GM18507 (cell line): Measurements from ENCODE around the gene PLA2G4F.

Experiments
- DNase-seq: peaks from one replicate; pipeline ENCODE4 v3.0.0; 2011; ENCODE audit warnings: low read depth; ENCODE audit not compliant: insufficient read length; ENCODE audit errors: extremely low spot score
- FAIRE-seq: peaks from 2 replicates; lab custom pipeline; 2011; peaks lifted over from hg19 to GRCh38; lab: Jason Lieb, UNC

Gene PLA2G4F

DNA sequence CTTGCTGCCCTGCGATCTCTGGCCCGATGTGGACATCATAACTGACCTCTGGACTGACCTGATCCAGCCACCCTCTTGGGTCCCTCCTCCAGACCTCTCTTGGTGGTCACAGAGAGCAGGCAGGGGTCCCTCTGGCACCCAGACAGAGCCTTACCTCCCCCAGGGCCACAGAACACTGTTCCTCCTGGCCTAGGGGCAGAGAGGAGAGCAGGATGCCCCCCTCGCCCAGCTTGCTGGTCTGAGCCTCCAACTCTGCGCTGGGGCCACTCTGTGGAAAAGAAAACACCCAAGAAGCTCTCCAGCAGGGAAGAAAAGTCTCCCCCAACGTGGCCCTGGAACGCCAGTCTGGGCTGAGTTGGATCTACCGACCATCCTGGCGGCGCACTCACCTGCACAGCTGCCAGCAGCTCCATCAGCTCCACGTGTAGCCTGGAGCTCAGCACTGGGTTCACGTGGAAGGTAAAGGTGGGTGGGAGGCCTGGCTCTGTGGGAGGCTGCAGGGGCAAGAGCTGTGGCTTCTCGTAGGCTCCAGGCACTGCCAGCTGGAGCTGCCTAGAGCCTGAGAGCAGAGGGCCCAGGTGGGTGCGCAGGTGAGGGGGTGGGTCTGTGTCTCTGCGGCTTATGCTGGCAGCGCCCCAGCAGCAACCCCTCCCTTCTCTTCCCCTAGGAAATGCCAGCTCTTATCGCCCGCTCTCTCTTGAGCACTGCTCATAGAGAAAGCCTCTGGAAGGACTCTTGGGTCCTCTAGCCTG, 6.0 kb downstream of the PLA2G4F start:
- no peak for FAIRE-seq

DNA sequence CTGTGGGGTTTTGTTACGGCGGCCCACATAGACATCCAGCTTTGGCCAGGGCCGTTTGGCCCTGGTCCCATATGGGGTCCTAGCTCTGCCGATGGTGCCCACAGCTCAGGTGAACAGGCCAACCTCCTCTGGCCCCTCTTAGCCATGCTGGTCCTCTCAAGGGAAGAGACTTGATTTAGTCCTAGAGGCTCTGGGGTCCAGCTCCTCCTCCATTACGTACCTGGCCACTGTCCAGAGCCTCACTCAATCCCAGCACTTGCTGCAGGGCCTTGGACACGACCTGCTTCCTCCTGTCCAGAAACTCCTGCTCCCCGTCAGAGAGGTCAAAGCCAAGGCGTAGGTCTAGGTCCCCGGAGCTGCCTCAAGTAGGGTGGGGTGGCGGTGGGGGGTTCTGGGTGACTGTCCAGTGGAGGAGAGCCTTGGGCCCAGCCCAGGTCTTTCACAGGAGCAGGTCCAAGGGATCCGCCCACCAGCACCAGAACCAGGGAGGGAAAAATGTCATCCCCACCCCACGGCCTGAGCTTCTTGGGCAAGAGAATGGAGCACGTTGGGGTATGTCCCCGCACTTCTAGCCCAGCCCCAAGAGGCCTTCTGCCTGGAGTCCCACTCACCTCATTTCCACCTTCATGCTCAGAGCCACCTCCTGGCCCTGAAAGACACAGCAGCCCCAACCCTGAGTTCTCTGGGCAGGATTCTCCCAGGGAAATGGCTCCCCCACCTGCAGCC, 6.8 kb downstream of the PLA2G4F start:
- DNase-seq: no peak

More for the DNA sequence above, 6.0 kb downstream of the PLA2G4F start:
- DNase-seq: no peak

DNA sequence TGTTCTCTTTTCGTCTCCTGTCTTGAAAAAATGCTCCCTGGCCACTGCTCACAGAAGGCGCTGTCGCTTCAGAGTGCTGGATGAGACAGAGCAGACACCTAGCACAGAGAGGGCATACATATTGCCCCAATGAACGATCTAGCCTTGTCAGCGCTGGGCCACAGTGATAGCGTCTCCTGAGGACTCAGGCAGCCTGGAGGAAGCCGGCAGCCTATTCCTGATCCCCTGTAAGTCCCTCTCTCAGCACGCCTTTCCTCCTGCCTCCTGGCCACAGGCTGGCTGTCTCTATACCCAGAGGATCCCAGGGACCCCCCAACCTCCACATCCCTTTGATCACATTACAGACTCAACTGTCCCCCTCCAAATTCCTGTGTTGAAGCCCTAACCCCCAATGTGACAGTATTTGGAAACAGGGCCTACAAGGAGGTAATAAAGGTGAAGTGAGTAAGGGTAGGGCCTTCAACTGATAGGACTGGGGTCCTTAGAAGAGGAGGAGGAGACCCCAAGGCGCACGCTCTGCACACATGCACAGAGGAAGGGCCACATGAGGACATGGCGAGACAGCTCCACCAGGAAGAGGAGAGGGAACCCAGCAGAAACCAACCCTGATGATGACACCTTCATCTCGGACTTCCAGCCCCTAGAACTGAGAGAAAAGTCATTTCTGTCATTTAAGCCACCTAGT, 7.5 kb downstream of the PLA2G4F start:
- no peak for DNase-seq
- no peak for FAIRE-seq

More for the DNA sequence above, 6.8 kb downstream of the PLA2G4F start:
- FAIRE-seq: no peak

DNA sequence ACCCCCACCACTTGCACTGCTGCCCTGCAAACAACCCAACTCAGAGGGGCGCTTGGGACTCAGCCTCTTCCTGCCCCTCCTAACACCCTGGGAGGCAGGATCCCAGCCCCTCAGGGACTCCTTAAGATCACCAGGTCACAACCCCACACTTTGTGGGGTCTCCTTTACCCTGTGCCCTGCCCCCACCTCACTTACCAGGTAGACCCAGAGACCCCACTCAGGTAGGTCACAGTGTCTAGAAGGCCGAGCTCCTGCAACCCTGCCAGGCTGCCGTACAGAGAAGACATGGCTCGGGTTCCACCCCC, 9.1 kb downstream of the PLA2G4F start:
- no peak for DNase-seq
- no peak for FAIRE-seq

DNA sequence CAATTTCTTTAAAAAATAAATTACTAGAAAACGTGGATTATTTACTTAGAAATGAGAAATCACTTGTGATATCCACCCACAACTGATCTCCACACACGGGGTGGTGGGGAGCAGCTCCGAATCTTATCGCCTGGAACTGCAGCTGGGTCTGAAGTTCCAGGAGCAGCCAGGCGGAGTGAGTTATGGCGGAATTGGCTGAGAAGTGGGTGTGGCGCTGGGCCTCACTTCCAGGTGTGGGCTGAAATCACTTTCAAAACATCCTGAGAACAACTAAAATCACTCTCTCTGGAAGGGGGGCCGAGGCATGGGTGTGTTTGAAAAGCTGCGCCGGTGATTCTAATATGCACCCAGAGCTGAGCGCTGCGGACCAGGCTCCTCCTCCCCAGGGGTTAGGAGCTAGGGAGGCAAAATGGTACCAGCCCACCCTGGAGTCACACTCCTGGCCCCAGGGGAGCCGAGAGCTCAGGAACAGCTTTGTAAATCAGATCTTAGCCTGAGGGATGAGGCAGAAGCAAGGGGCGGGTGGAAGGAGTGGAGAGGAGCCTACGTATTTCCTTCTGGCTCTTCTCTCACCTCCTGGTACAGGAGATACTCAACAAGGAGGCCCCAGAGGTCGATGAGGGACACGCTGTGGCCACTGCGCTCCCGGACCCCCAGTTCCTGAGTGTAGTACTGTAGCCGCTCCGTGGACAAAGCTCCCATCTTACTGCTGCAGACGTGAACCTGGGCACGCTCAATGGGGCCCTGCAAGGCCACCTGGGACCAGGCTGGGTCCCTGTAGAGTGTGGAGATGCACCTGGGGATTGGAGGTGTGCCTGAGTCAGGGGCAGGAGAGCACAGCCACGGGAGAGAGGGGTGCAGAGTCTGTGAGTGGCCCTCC, 9.6 kb downstream of the PLA2G4F start:
- FAIRE-seq: no peak
- no peak for DNase-seq

DNA sequence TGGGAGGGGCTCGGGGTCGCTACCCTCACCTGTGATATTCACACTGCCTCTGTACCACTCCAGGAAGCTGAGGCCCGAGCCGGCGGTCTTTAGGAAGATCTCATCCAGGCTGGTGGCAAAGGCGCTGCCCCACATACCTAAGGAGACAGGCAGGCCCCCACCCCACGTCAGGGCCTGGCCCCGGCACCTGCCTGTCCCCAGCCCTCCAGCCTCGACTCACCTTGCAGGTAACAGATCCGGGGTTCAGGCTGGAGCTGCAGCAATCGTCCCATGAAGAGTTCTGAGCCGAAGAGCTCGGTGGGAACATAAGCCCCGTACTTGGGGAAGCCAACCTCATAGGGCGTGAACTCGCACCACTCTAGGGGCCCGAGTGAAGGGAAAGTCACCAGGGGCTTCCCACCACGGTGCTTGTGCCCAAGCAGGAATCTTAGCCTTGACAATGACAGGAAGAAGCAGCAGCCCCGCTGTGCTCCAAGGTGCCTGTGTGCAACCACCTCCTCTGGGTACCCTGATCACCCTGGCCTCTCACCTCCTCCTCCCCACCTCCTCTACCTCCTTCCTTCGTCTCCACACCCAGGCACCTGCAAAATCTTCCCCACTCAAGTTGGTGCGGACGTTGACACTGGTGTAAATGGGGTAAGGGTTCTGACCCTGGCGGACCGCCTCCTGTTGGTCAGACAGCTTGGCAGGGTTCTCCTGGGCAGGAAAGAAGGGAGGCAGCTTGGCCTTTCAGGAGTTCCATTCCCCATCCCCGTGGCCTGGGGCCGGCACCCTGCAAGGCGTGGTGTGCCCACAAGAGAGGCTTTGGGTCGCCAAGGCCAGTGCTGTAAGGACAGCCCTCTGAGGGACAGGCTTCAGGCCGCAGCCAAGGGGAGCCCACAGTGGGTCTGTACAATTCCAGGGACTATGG, 10.6 kb downstream of the PLA2G4F start:
- no peak for FAIRE-seq
- no peak for DNase-seq

DNA sequence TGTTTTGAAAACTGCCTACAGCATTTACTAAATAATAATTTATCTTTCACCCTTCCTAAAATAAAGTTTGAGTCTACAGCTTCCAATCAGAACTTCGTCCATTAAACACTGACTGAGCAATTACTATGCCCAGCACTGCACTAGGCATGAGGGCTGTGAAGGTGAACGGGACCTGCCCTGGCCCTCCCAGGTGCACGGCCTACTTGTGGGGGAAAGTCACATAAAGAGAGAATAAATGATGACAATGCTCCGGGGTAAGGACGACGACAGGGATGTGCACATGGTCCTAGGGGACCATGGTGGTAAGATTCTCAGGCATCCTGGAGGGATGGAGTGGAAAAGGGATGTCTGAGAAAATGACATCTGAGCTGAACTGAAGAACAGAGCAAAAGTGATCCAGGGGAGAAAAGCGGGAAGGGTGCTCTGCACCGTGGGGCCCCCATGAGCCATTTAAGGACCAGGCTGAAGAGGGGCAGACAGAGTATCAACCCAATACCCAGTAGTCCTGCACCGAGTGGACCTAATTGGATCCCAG, 11.5 kb downstream of the PLA2G4F start:
- FAIRE-seq: no peak
- DNase-seq: no peak

DNA sequence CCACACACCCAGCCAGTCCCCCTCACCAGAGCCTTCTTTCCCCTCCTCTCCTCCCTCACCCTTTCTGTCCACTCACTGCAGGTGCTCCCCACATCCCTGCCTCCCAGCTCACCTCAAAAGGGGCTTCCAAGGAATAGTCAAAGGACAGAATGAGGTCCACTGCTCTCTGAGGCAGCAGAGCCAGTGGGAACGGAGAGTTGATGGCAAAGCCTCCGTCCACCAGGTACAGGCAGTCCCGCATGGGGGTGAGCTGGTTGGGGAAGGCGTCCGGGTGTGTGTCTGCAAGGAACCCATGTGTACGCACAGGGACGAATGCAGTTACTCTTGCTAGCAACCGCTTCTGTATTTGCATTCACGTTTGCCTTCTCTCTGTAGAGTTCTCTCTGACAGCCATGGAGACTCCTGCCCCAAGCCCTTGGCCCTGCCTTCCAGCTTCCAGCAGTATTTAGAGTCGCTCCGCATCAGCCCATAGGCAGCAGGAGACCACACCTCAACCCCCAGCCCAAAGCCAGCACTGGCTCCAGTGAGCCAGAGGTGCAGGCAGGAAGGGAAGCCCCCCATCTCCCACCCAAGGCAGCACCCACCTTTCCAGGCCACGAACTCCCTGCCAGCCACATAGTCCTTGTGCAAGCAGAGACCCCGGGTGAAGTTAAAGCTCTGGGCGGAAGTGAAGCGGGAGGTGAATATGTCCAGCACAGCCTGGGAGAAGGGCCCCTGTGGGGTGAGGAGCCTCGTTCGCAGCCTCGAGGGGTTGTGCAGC, 12.4 kb downstream of the PLA2G4F start:
- no peak for FAIRE-seq
- DNase-seq: no peak

DNA sequence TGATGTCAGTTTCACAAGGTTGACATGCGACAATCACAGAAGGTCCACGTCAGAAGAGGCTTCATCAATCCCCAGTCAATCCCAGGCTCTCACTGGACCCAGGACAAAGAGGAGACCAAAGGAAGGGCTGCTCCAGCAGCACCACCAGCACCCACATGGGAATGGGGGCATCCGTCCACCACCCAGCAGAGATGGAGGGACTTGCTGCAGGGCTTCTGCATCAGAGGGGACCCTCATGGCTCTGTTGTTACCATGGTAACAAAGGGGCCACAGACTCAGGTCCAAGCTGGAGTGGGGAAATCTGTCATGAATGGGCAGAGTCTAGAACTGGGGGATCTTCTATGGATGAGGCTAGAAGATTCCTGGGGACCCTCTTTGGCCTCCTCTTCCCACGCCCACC, 13.1 kb downstream of the PLA2G4F start:
- DNase-seq (no peak), FAIRE-seq (no peak)

DNA sequence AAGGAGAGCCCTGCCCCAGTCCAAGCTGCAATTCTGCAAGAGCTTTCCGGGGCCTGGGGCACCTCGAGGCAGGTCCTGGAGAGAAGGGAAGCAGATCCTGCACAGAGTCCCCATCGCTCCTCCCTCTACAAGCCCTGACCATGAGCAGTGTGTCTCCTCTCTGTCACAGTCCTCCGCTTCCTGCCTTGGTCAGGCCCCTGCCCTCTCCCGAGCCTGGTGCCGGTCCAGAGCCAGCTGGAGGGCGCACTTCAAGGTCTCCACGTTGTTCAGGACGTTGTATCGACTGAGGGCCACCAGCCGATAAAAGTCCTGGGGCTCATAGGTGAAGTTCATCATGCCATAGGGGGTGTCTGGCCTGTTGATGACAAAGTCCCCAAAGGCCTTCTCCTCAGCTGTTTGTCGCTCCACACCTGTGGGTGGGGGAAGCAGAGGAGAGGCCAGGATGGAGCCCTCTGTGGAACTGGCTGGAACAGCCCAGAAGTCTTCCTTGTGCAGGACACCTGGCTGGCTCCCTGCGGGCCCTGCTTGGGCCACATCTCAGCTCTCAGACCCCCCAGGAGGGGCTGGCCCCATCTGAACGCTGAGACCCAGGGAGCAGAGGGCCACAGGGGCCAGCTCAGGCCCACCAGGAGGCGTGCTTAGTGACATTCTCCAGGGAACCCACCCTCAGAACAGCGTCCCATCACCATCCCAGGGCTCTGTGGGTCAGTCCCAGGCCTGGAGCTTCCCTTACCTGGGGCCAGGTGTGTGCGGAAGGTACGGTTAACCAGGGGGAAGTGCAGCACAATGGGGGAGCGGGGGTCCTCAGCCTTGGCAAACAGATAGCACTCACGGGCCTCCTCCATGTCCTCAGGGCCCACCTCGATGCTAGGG, 14.4 kb downstream of the PLA2G4F start:
- DNase-seq (no peak), FAIRE-seq (no peak)

DNA sequence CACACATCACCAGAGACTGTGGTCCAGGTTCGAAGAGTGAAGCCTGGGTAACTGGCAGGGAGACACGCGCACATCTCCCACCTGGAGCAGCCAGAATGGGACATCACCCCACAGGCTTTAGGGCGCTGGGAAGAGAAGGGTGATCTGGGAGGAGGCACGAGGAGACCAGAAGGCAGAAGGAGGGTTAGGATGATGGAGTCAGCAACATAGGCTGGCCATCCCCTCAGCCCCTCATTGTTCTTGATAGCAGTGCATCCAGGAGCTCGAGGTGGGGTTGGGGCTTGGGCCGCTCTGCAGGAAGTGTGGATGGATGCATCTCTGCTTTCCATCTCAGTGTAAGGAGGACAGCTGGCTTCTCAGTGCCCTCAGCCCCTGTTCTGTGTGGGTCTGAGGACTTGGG, 15.2 kb downstream of the PLA2G4F start:
- FAIRE-seq (no peak), DNase-seq (no peak)

DNA sequence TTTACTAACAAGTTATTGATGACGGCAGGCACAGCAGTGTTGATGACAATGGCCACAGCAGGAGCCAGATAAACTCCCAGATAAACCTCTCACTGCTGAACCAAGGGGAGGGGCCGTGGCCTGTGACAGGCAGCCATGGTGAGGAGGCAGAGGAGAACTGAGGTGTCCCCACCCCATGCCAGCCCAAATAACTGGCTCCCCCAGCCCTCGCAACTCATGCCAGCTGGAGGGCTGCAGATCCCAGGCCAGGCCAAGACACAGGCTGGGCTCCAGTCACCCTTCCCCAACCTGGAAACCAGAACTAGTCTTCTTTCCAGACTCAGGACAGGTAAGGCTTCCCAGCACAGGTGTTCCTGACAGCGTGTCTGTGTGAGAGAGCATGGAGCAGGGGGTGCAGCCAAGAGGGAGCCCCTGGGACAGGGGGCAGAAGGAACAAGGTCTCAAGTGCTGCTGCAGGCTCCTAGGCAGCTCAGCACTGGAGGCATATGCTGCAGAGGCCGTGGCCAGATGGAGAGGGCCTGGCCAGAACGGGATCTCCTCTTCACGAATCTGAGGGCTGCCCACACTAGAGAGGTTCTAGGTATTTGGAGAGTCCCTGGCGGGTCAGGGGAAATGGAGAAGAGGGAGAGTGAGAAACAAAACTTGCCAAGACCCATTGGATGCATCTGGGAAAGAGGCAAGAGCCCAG, 15.9 kb downstream of the PLA2G4F start:
- DNase-seq: no peak
- FAIRE-seq: no peak

DNA sequence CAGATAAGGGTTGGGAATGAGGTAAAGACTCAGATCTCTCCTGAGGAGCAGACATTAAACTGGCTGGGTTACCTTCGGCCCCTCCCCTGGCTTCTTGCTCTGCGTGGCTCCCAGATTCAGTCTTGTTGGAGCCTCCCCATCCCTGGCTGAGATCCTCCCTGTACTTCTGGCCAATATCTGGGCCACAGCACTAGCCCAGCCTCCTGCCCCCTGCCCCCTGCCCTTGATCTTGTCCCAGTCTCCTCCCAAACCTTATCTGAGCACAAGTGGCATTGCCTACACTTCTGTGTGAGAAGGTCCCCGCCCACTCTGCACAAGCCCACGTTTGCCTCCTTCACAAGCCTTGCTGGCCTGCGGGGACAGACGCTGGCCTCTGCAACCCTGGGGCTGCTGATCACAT, 16.8 kb downstream of the PLA2G4F start:
- no peak for DNase-seq
- FAIRE-seq: no peak

DNA sequence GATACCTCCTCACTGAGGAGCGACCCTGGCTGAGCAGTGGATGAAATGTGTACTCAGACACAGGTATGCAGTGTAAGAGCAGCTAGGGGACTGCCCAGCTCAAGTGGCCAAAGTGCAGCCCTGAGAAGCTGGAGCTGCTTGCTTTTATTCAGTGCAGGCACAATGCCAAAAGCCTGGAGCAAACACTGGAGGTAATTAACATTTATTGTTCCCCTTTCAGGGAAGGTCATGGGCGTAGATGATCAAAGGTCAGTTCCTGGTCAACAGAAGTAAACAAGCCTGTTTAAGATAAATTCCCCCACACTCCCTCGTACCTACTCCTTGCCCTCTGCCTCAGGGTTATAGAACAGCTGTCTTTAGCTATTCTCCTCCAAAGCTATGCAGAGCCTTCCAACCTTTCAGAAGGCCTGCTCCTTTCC, 17.5 kb downstream of the PLA2G4F start:
- FAIRE-seq (no peak), DNase-seq (no peak)

DNA sequence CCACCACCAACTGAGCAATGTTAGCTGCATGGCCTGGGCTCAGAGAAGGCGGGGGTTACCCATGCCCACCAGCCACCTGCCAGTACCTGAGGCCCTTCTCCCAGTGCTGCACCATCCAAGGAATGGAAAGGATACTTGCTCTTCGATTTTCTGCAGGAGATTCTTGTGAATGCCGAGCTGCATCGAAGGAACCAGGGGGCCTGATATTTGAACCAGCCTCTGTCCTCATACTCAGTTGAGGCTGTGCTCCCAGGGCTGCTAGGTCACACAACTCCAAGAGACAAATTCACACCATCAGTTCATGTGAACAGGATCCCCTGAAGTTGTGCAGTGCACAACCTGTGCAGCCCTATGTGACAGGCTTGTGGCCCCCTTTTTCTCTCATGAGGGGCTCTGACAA, 18.0 kb downstream of the PLA2G4F start:
- FAIRE-seq (no peak), DNase-seq (no peak)

DNA sequence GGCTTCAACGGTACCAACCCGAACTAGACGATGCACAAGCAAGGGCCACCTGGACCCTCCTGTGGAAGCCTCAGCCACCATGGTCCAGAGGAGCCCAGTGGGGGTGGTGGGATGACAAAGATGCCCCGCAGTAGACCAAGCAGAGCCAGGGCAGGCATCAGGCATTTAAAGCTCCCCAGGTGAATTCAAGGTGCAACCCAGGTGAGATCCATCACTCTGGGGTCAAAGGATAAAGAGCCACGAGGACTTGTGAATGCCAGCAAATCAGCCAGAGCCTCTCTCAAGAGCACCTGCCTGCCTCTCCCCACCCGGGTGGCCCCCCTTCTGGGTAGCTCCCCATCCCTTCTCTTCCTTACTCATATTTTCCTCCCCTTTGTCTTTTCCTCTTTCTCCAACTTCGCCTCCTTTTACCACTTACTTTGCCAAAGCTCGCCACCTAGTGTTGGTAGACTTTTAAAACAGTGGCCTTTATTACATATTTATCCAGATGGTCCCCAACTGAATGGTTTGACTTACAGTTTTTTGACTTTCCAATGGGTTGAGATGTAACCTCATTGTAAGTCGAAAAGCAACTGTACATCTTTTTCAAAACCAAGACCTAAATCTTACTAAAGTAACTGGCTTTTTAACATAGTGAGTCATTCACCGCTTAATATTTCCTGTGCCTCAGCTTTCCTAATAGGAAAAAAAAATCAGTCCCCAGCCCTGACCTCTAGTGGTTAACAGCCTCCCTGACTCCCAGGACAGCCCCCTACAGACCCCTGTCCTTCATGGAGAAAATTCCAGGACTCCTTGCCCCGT, 18.8 kb downstream of the PLA2G4F start:
- no peak for DNase-seq

More for the DNA sequence above, 18.8 kb downstream of the PLA2G4F start:
- peak; percentile 86 for FAIRE-seq
